ENCODE data around the gene HRH2. TPM values are rescaled to one million over a fixed set of nuclear protein-coding genes. Genes with fewer than 3 reads are reported as not detected.

Gene HRH2
- total RNA-seq, 1 experiment from 2014 or later = 3.3 TPM

DNA sequence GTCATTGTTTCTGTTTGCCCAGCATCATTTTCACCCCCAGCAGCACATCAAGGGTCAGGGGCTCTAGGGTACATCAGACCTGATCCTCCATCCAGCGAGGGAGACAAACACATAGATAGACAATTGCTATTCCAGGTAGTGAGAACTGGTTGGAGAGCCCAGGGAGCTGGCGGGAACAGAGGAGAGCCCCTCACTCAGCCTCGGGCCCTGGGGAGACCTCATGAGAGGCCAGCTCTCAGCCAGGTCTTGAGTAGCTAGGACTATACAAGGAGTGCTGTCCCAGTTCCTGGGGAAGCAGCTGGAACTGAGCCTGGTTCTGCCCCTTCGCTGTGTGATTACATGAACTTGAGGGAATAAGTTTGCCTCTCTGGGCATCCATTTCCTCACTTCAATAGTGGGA, 80.3 kb downstream of the HRH2 start:
- Histone ChIP-seq H4K8ac (replicated peaks; ENCODE audit: insufficient read length, low read depth, low read length) (no peak overlapping the region), H3K23ac (ENCODE audit: insufficient read length, low read depth, low read length) (no peak overlapping the region), H3K14ac (ENCODE audit: insufficient read depth, low read length) (no peak overlapping the region), H2BK15ac (ENCODE audit: low read depth, low read length) (no peak overlapping the region), H2BK120ac (ENCODE audit: low read depth, low read length, poor library complexity, severe bottlenecking) (no peak overlapping the region), H3K9me3 (ENCODE audit: control insufficient read depth, low read depth, low read length) (no peaks in the 10 kb centered on the region), H3K18ac (ENCODE audit: insufficient read length, low read depth, low read length) (no peak overlapping the region), H3T11ph (ENCODE audit: low read length) (no peak overlapping the region), H3K27me3 (ENCODE audit: insufficient read depth, low read length) (no peaks in the 10 kb centered on the region), H3K9ac (ENCODE audit: extremely low read depth, insufficient read length, low read length) (no peak overlapping the region), H3K56ac (ENCODE audit: insufficient read length, low read depth, low read length) (no peak overlapping the region), H2AK5ac (ENCODE audit: insufficient read length, low read length) (no peak overlapping the region), H3K79me2 (ENCODE audit: insufficient read depth, low read length) (no peaks in the 10 kb centered on the region), H2BK5ac (ENCODE audit: insufficient read length, low read length) (no peak overlapping the region), H4K5ac (ENCODE audit: insufficient read length, low read depth, low read length) (no peak overlapping the region), H3K4me1 (ENCODE audit: insufficient read depth, low read length) (no peaks in the 10 kb centered on the region), H3K23me2 (ENCODE audit: insufficient read length, low read depth, low read length, poor library complexity, severe bottlenecking) (no peaks in the 10 kb centered on the region), H3K27ac (ENCODE audit: insufficient read length, low read depth, low read length) (no peak overlapping the region), H3K4me2 (ENCODE audit: insufficient read depth, insufficient read length, low read length) (no peak overlapping the region), H2BK12ac (ENCODE audit: insufficient read length, low read depth, low read length) (no peak overlapping the region), H4K91ac (ENCODE audit: insufficient read length, low read depth, low read length) (no peak overlapping the region), H4K20me1 (ENCODE audit: control insufficient read depth, insufficient read depth, insufficient read length) (no peaks in the 10 kb centered on the region), H3K4ac (ENCODE audit: low read depth, low read length) (no peak overlapping the region), H2BK20ac (ENCODE audit: low read depth, low read length, poor library complexity, severe bottlenecking) (no peak overlapping the region), H3K79me1 (ENCODE audit: insufficient read depth, low read depth, low read length, poor library complexity, severe bottlenecking) (no peaks in the 10 kb centered on the region), H2AFZ (ENCODE audit: low read length) (no peak overlapping the region)
- no peak for DNase-seq
- peaks cover 4 to 6% of the 10 kb centered on the region in 2 experiments for H3K4me1 Mint-ChIP-seq
- H3K9me3 Mint-ChIP-seq = peaks cover 2 to 4% of the 10 kb centered on the region in 2 experiments; a peak in 3 of 5 replicates
- no CpG with 5 or more reads among the region's 4 CpGs for WGBS (ENCODE audit: extremely low coverage, insufficient read length, low lambda C conversion rate)
- TF ChIP-seq, protein P1, sequence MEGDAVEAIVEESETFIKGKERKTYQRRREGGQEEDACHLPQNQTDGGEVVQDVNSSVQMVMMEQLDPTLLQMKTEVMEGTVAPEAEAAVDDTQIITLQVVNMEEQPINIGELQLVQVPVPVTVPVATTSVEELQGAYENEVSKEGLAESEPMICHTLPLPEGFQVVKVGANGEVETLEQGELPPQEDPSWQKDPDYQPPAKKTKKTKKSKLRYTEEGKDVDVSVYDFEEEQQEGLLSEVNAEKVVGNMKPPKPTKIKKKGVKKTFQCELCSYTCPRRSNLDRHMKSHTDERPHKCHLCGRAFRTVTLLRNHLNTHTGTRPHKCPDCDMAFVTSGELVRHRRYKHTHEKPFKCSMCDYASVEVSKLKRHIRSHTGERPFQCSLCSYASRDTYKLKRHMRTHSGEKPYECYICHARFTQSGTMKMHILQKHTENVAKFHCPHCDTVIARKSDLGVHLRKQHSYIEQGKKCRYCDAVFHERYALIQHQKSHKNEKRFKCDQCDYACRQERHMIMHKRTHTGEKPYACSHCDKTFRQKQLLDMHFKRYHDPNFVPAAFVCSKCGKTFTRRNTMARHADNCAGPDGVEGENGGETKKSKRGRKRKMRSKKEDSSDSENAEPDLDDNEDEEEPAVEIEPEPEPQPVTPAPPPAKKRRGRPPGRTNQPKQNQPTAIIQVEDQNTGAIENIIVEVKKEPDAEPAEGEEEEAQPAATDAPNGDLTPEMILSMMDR (conservative IDR thresholded peaks at IDR 0.05) = no peak
- peaks cover 38% of the 10 kb centered on the region for H3K27me3 Mint-ChIP-seq (ENCODE audit: low read depth)
- H3K4me3 Mint-ChIP-seq = no peak overlapping the region
- peaks cover 0 to 2% (median 0%) of the 10 kb centered on the region in 3 experiments; a peak in 2 of 7 replicates for H3K36me3 Mint-ChIP-seq (ENCODE audit: insufficient read depth in 1 of 3, low read depth in 3 of 3)
- H3K27ac Mint-ChIP-seq = no peak overlapping the region
